SK-N-SH treated with all-trans-retinoic acid at 6 μM for 48 hours (cell line): ENCODE measurements around the gene NAPA.

Experiments used
- ATAC-seq: fragments of 200-7000 bp; cut with Tn5 transposase; 3 replicates; pipeline ENCODE4 v1.9.1; 2020; ENCODE audit warnings: mild to moderate bottlenecking, moderate library complexity
- ARNTL ChIP-seq: fragments of 450-650 bp; formaldehyde crosslinking; IDR thresholded peaks from 2 replicates; pipeline ENCODE4 v1.5.0; 2020; ENCODE audit warnings: low read depth, mild to moderate bottlenecking, moderate library complexity, borderline replicate concordance
- BACH2 ChIP-seq: fragments of 250-450 bp; sonication (Bioruptor Pico); IDR thresholded peaks from 2 replicates; pipeline ENCODE4 v1.9.0; 2021; ENCODE audit warnings: mild to moderate bottlenecking, borderline replicate concordance
- ESRRG ChIP-seq: fragments of 250-450 bp; sonication (Bioruptor Pico); IDR thresholded peaks from 2 replicates; pipeline ENCODE4 v1.6.1; 2021; ENCODE audit warnings: mild to moderate bottlenecking
- GLIS3 ChIP-seq: fragments of 250-450 bp; sonication (Bioruptor Pico); IDR thresholded peaks from 2 replicates; pipeline ENCODE4 v1.5.0; 2020; ENCODE audit warnings: mild to moderate bottlenecking, moderate library complexity
- ISL1 ChIP-seq: fragments of 250-450 bp; sonication (Bioruptor Pico); IDR thresholded peaks from 2 replicates; pipeline ENCODE4 v2.1.2; 2022; ENCODE audit warnings: mild to moderate bottlenecking, moderate library complexity
- OSR1 ChIP-seq: fragments of 250-450 bp; sonication (Bioruptor Pico); IDR thresholded peaks from 2 replicates; pipeline ENCODE4 v1.8.0; 2022; ENCODE audit warnings: moderate library complexity, mild to moderate bottlenecking, inconsistent platforms
- PPARA ChIP-seq: fragments of 250-450 bp; sonication (Bioruptor Pico); IDR thresholded peaks from 2 replicates; pipeline ENCODE4 v1.5.0; 2020; ENCODE audit warnings: mild to moderate bottlenecking, borderline replicate concordance
- RARB ChIP-seq: fragments of 250-450 bp; sonication (Bioruptor Pico); IDR thresholded peaks from 2 replicates; pipeline ENCODE4 v1.8.0; 2021; ENCODE audit warnings: mild to moderate bottlenecking, moderate library complexity
- SNAI2 ChIP-seq: fragments of 250-450 bp; sonication (Bioruptor Pico); IDR thresholded peaks from 2 replicates; pipeline ENCODE4 v1.5.0; 2020; ENCODE audit warnings: mild to moderate bottlenecking, moderate library complexity
- TCF4 ChIP-seq: fragments of 250-450 bp; sonication (Bioruptor Pico); IDR thresholded peaks from 2 replicates; pipeline ENCODE4 v1.8.0; 2021; ENCODE audit warnings: mild to moderate bottlenecking, moderate library complexity, borderline replicate concordance
- TOX ChIP-seq: fragments of 250-450 bp; sonication (Bioruptor Pico); IDR thresholded peaks from 2 replicates; pipeline ENCODE4 v1.8.0; 2021; ENCODE audit warnings: mild to moderate bottlenecking, moderate library complexity, borderline replicate concordance
- ZC3H10 ChIP-seq: fragments of 250-450 bp; sonication (Bioruptor Pico); IDR thresholded peaks from 2 replicates; pipeline ENCODE4 v1.5.1; 2021; ENCODE audit warnings: mild to moderate bottlenecking, moderate library complexity
- ZFP3 ChIP-seq: fragments of 250-450 bp; sonication (Bioruptor Pico); IDR thresholded peaks from 2 replicates; pipeline ENCODE4 v1.5.0; 2020; ENCODE audit warnings: mild to moderate bottlenecking, moderate library complexity
- ZFP30 ChIP-seq: fragments of 450-650 bp; formaldehyde crosslinking; IDR thresholded peaks from 2 replicates; pipeline ENCODE4 v1.5.0; 2022; ENCODE audit warnings: mild to moderate bottlenecking, moderate library complexity
- ZNF565 ChIP-seq: fragments of 450-650 bp; formaldehyde crosslinking; conservative IDR thresholded peaks from 2 replicates; pipeline ENCODE4 v1.5.0; 2020; ENCODE audit warnings: low read depth, mild to moderate bottlenecking, moderate library complexity
- ZNF70 ChIP-seq: fragments of 450-650 bp; formaldehyde crosslinking; IDR thresholded peaks from 2 replicates; pipeline ENCODE4 v1.5.0; 2020; ENCODE audit warnings: mild to moderate bottlenecking, moderate library complexity
- ZNF8 ChIP-seq: fragments of 450-650 bp; formaldehyde crosslinking; IDR thresholded peaks from 2 replicates; pipeline ENCODE4 v1.5.0; 2020; ENCODE audit warnings: mild to moderate bottlenecking, moderate library complexity
- TF ChIP-seq, protein P1 (sequence below): fragments of 250-450 bp; sonication (Bioruptor Pico); IDR thresholded peaks from 2 replicates; pipeline ENCODE4 v1.8.0; 2020; ENCODE audit warnings: mild to moderate bottlenecking, moderate library complexity, borderline replicate concordance
- TF ChIP-seq, protein P2 (sequence below): fragments of 250-450 bp; sonication (Bioruptor Pico); IDR thresholded peaks from 2 replicates; pipeline ENCODE4 v1.5.1; 2021; ENCODE audit warnings: mild to moderate bottlenecking, moderate library complexity
- TF ChIP-seq, protein P3 (sequence below): fragments of 250-450 bp; sonication (Bioruptor Pico); IDR thresholded peaks from 2 replicates; pipeline ENCODE4 v1.5.0; 2020; ENCODE audit warnings: mild to moderate bottlenecking, moderate library complexity
- TF ChIP-seq, protein P4 (sequence below): fragments of 250-450 bp; sonication (Bioruptor Pico); IDR thresholded peaks from 2 replicates; pipeline ENCODE4 v1.8.0; 2021; ENCODE audit warnings: low read depth, mild to moderate bottlenecking, moderate library complexity, borderline replicate concordance

Gene NAPA

DNA sequence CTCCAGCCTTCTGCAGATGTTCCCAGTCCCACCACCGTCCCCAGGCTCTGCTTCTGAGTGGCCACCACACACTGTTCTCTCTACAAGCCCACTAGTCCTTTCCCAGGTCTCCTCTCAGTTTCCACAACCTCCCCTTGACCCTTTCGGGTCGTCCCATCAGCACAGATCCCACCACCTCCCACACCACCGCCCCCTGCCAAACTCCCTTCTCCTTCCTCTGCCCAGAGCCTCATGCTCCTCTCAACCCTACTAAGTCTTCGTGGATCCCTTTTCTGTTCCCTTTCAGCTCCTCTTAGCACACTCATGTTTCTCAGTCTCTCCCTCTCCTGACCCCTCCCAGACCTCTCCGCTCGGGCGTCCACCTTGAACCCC is 1.9 kb downstream of the NAPA start:
- TF ChIP-seq, protein P1, sequence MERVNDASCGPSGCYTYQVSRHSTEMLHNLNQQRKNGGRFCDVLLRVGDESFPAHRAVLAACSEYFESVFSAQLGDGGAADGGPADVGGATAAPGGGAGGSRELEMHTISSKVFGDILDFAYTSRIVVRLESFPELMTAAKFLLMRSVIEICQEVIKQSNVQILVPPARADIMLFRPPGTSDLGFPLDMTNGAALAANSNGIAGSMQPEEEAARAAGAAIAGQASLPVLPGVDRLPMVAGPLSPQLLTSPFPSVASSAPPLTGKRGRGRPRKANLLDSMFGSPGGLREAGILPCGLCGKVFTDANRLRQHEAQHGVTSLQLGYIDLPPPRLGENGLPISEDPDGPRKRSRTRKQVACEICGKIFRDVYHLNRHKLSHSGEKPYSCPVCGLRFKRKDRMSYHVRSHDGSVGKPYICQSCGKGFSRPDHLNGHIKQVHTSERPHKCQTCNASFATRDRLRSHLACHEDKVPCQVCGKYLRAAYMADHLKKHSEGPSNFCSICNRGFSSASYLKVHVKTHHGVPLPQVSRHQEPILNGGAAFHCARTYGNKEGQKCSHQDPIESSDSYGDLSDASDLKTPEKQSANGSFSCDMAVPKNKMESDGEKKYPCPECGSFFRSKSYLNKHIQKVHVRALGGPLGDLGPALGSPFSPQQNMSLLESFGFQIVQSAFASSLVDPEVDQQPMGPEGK (CRISPR knock-in tag), result no peak
- TF ChIP-seq GLIS3 (CRISPR knock-in tag), result no peak
- TF ChIP-seq RARB (CRISPR knock-in tag), result no peak
- TF ChIP-seq, protein P2, sequence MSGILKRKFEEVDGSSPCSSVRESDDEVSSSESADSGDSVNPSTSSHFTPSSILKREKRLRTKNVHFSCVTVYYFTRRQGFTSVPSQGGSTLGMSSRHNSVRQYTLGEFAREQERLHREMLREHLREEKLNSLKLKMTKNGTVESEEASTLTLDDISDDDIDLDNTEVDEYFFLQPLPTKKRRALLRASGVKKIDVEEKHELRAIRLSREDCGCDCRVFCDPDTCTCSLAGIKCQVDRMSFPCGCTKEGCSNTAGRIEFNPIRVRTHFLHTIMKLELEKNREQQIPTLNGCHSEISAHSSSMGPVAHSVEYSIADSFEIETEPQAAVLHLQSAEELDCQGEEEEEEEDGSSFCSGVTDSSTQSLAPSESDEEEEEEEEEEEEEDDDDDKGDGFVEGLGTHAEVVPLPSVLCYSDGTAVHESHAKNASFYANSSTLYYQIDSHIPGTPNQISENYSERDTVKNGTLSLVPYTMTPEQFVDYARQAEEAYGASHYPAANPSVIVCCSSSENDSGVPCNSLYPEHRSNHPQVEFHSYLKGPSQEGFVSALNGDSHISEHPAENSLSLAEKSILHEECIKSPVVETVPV, result no peak
- no peak for TF ChIP-seq BACH2
- no peak for TF ChIP-seq ZNF8
- TF ChIP-seq ISL1 (CRISPR knock-in tag), result no peak
- TF ChIP-seq, protein P3, sequence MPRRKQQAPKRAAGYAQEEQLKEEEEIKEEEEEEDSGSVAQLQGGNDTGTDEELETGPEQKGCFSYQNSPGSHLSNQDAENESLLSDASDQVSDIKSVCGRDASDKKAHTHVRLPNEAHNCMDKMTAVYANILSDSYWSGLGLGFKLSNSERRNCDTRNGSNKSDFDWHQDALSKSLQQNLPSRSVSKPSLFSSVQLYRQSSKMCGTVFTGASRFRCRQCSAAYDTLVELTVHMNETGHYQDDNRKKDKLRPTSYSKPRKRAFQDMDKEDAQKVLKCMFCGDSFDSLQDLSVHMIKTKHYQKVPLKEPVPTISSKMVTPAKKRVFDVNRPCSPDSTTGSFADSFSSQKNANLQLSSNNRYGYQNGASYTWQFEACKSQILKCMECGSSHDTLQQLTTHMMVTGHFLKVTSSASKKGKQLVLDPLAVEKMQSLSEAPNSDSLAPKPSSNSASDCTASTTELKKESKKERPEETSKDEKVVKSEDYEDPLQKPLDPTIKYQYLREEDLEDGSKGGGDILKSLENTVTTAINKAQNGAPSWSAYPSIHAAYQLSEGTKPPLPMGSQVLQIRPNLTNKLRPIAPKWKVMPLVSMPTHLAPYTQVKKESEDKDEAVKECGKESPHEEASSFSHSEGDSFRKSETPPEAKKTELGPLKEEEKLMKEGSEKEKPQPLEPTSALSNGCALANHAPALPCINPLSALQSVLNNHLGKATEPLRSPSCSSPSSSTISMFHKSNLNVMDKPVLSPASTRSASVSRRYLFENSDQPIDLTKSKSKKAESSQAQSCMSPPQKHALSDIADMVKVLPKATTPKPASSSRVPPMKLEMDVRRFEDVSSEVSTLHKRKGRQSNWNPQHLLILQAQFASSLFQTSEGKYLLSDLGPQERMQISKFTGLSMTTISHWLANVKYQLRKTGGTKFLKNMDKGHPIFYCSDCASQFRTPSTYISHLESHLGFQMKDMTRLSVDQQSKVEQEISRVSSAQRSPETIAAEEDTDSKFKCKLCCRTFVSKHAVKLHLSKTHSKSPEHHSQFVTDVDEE (CRISPR knock-in tag), result no peak
- no peak for TF ChIP-seq ESRRG (CRISPR knock-in tag)
- no peak for TF ChIP-seq TOX (CRISPR knock-in tag)
- TF ChIP-seq OSR1, result no peak
- no peak for TF ChIP-seq TCF4 (CRISPR knock-in tag)
- TF ChIP-seq SNAI2 (CRISPR knock-in tag), result no peak
- TF ChIP-seq ZNF565, result no peak
- no peak for TF ChIP-seq ZFP30 (CRISPR knock-in tag)
- no peak for TF ChIP-seq ZNF70
- TF ChIP-seq, protein P4, sequence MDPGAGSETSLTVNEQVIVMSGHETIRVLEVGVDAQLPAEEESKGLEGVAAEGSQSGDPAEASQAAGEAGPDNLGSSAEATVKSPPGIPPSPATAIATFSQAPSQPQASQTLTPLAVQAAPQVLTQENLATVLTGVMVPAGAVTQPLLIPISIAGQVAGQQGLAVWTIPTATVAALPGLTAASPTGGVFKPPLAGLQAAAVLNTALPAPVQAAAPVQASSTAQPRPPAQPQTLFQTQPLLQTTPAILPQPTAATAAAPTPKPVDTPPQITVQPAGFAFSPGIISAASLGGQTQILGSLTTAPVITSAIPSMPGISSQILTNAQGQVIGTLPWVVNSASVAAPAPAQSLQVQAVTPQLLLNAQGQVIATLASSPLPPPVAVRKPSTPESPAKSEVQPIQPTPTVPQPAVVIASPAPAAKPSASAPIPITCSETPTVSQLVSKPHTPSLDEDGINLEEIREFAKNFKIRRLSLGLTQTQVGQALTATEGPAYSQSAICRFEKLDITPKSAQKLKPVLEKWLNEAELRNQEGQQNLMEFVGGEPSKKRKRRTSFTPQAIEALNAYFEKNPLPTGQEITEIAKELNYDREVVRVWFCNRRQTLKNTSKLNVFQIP, result no peak
- no peak for TF ChIP-seq ARNTL (CRISPR knock-in tag)
- TF ChIP-seq ZC3H10 (CRISPR knock-in tag), result no peak
- no peak for ATAC-seq

DNA sequence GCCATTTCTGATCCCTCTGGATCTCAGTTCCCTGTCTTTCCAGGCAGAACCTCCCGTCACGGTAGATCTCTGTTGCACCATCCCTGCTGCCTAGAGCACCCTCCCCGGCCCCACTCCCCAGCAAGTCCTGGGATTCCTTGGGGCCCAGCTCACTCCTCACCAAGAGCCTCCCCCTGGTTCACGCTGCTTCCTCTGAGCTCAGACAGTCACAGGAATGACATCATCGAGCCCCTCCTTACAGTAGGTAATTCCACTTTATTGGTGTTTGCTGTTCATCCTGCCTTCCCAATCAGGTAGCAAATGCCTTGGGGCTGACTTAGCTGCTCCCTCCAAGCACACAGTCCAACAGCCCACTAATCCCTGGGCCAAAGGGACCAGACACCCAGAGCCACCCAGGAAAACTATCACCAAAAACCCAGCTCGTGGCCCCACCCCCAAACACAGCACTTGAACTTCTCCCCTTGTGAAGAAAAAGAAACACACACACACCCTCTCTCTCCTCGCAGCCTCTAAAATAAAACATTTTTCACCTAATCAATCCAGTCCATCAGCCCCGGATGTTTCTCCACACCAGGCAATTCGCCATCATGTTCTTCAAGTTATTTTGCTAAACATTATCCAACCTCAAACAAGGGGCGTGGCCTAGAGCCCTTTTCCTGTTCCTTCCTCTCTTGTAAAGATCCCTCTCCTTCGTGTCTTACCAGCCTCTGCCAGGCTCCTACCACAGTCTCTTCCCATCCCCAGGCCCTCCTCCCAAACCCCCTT is 2.5 kb downstream of the NAPA start:
- no peak for ATAC-seq
- no peak for TF ChIP-seq ZNF70
- no peak for TF ChIP-seq ARNTL (CRISPR knock-in tag)
- TF ChIP-seq ESRRG (CRISPR knock-in tag), result no peak
- TF ChIP-seq ZC3H10 (CRISPR knock-in tag), result no peak

DNA sequence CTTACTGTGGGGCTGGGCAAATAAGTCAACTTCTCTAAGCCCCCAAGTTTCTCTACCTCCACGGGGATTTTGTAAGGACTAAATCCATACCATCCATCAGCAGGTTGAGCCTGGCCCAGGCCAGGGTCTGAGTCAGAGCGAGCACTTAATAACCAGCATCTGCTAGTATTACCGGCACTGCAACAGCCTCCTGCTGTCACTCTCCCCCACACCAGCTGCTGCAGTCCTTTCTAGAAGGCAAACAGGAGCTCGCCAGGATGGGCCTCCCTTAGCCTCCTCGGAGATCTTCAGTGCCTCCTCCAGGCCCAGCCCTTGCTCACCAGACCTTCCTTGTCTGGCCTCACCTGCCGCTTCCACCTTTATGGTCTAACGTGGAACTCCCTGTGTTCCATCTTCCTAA is 3.2 kb downstream of the NAPA start:
- TF ChIP-seq ESRRG (CRISPR knock-in tag), result no peak
- no peak for TF ChIP-seq OSR1
- TF ChIP-seq ISL1 (CRISPR knock-in tag), result no peak
- TF ChIP-seq ARNTL (CRISPR knock-in tag), result no peak
- TF ChIP-seq PPARA (CRISPR knock-in tag), result no peak
- no peak for TF ChIP-seq ZNF70
- no peak for TF ChIP-seq SNAI2 (CRISPR knock-in tag)
- TF ChIP-seq RARB (CRISPR knock-in tag), result no peak
- TF ChIP-seq ZFP3 (CRISPR knock-in tag), result no peak
- TF ChIP-seq TCF4 (CRISPR knock-in tag), result no peak
- ATAC-seq, result no peak

DNA sequence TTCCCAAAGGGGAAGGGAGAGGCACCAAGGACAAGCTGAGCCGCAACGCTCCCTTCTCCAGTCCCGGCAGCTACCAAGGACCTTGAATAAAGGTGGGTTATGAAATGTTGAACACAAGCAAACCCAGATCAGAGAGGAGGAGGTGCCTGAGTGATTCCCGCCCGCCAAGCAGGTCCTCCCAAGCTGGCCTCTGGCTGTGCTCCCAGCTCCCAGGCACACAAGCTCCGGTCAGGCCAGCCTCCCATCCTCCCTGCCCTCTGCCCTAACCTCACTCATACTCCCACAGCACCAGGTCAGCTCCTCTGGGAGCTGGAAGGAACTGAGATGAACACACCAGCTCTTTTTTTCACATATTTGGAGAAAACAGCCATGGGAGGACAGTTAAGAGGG is 3.7 kb downstream of the NAPA start:
- ATAC-seq, result no peak
- TF ChIP-seq ZNF8, result no peak
